HepG2 (cell line): Measurements from ENCODE around the gene GLYATL3. TPM values are rescaled to one million over a fixed set of nuclear protein-coding genes. Genes with fewer than 3 reads are reported as not detected.

Experiments used
- ATAC-seq: fragments of 200-7000 bp; cut with Tn5 transposase; 3 replicates; pipeline ENCODE4 v1.9.1; 2020; ENCODE audit warnings: mild to moderate bottlenecking, moderate library complexity
- BruUV-seq: library from RNA; stranded (reverse); fragments of 400-500 nt; replicated peaks from 2 replicates; lab custom pipeline; 2021; lab: Mats Ljungman, UMichigan
- CTCF ChIA-PET: fragments of 300-600 bp; formaldehyde crosslinking; extraction: SDS; loops from one replicate; lab custom pipeline; 2021; ENCODE audit warnings: low total read pairs, inconsistent platforms, low intra/inter-chr PET ratio; lab: Yijun Ruan, JAX
- POLR2A ChIA-PET: fragments of 350-600 bp; sonication (Branson Sonifier 250); formaldehyde crosslinking; loops from one replicate; lab custom pipeline; 2020; ENCODE audit warnings: antibody characterized with exemption, inconsistent platforms; lab: Yijun Ruan, JAX
- DNase-seq: peaks from one replicate; pipeline ENCODE4 v3.0.0-alpha.2; 2015; ENCODE audit warnings: low spot score
- FAIRE-seq: peaks from 3 replicates; lab custom pipeline; 2011; peaks lifted over from hg19 to GRCh38; lab: Jason Lieb, UNC
- H2AFZ ChIP-seq: one replicate; pipeline ENCODE4 v1.6.1; 2011; ENCODE audit warnings: low read length, inconsistent platforms
- H3K27ac ChIP-seq: fragments of 300-600 bp; 3 replicates; pipeline ENCODE4 v1.8.0; 2011; ENCODE audit warnings: mixed run types, mild to moderate bottlenecking, mixed read lengths, low read length, inconsistent platforms; ENCODE audit not compliant: insufficient read depth; ENCODE audit errors: extremely low read length
- H3K27me3 ChIP-seq, 2 experiments: fragments of 200-600 bp in 1 of 2; 2 replicates in 1 of 2; 3 replicates in 1 of 2; pipeline versions ENCODE4 v1.6.0 to v1.8.0; 2011; ENCODE audit warnings: low read length in 2 of 2, mild to moderate bottlenecking in 2 of 2, moderate library complexity in 2 of 2, inconsistent platforms in 1 of 2; ENCODE audit not compliant: insufficient read depth in 2 of 2, control insufficient read depth in 1 of 2
- H3K36me3 ChIP-seq, 2 experiments: fragments of 200-600 bp in 1 of 2; replicated peaks in 1 of 2; 2 replicates in 1 of 2; 3 replicates in 1 of 2; pipeline versions ENCODE4 v1.5.1 to v1.8.0; 2011; ENCODE audit warnings: low read length in 2 of 2, inconsistent platforms in 1 of 2; ENCODE audit not compliant: insufficient read depth in 2 of 2, control insufficient read depth in 1 of 2
- H3K4me1 ChIP-seq: 2 replicates; pipeline ENCODE4 v1.5.1; 2012; ENCODE audit warnings: low read length, inconsistent platforms; ENCODE audit not compliant: insufficient read depth
- H3K4me2 ChIP-seq: 2 replicates; pipeline ENCODE4 v1.6.0; 2011; ENCODE audit warnings: low read depth, low read length, inconsistent platforms
- H3K4me3 ChIP-seq, 3 experiments: fragments of 200-600 bp in 1 of 3; sonication (generic), shearing (Covaris generic) in 1 of 3; replicated peaks in 1 of 3; 2 replicates each; pipeline ENCODE4 v1.5.1; 2011 to 2016; ENCODE audit warnings: low read length in 3 of 3, inconsistent platforms in 2 of 3, low read depth in 2 of 3, mild to moderate bottlenecking in 2 of 3, control low read depth in 1 of 3, mixed read lengths in 1 of 3; ENCODE audit not compliant: insufficient read depth in 1 of 3
- H3K79me2 ChIP-seq: one replicate; pipeline ENCODE4 v1.6.1; 2011; ENCODE audit warnings: low read length, inconsistent platforms; ENCODE audit not compliant: insufficient read depth
- H3K9ac ChIP-seq: 2 replicates; pipeline ENCODE4 v1.6.0; 2011; ENCODE audit warnings: mild to moderate bottlenecking, low read depth, low read length, inconsistent platforms; ENCODE audit not compliant: insufficient read depth
- H3K9me3 ChIP-seq: 2 replicates; pipeline ENCODE4 v1.5.1; 2012; ENCODE audit warnings: mild to moderate bottlenecking, low read length
- H4K20me1 ChIP-seq: 2 replicates; pipeline ENCODE4 v1.6.0; 2011; ENCODE audit warnings: inconsistent platforms, mild to moderate bottlenecking, low read length, moderate library complexity; ENCODE audit not compliant: insufficient read depth
- ARID2 ChIP-seq: sonication (generic); formaldehyde crosslinking; IDR thresholded peaks from 2 replicates; pipeline ENCODE4 v1.8.1; 2022; ENCODE audit warnings: mild to moderate bottlenecking, missing genetic modification reagents, borderline replicate concordance
- JUN ChIP-seq: sonication (generic); formaldehyde crosslinking; IDR thresholded peaks from 2 replicates; pipeline ENCODE4 v1.4.0; 2020; ENCODE audit warnings: mild to moderate bottlenecking, missing genetic modification reagents
- RXRB ChIP-seq: IDR thresholded peaks from 2 replicates; pipeline ENCODE4 v1.6.1; 2016; ENCODE audit warnings: borderline replicate concordance, missing genetic modification reagents, missing compliant biosample characterization
- SP140L ChIP-seq: sonication (generic); formaldehyde crosslinking; IDR thresholded peaks from 2 replicates; pipeline ENCODE4 v1.4.0; 2020; ENCODE audit warnings: missing genetic modification reagents, borderline replicate concordance
- SP2 ChIP-seq: sonication (generic); formaldehyde crosslinking; IDR thresholded peaks from 2 replicates; pipeline ENCODE4 v1.5.1; 2020; ENCODE audit warnings: mild to moderate bottlenecking, missing genetic modification reagents
- YEATS2 ChIP-seq: sonication (generic); formaldehyde crosslinking; IDR thresholded peaks from 2 replicates; pipeline ENCODE4 v1.4.0; 2020; ENCODE audit warnings: missing genetic modification reagents, borderline replicate concordance
- ZKSCAN8 ChIP-seq: IDR thresholded peaks from 2 replicates; pipeline ENCODE4 v1.6.1; 2016; ENCODE audit warnings: borderline replicate concordance, missing genetic modification reagents, missing compliant biosample characterization
- ZNF180 ChIP-seq: sonication (generic); formaldehyde crosslinking; IDR thresholded peaks from 2 replicates; pipeline ENCODE4 v1.4.0; 2020; ENCODE audit warnings: low read depth, missing genetic modification reagents, borderline replicate concordance
- ZNF224 ChIP-seq: sonication (generic); formaldehyde crosslinking; IDR thresholded peaks from 2 replicates; pipeline ENCODE4 v1.5.0; 2020; ENCODE audit warnings: mild to moderate bottlenecking, missing genetic modification reagents
- ZNF761 ChIP-seq: sonication (generic); formaldehyde crosslinking; conservative IDR thresholded peaks from 2 replicates; pipeline ENCODE4 v1.4.0; 2020; ENCODE audit warnings: mild to moderate bottlenecking, missing genetic modification reagents
- WGBS: methylation state at CpG from one replicate; pipeline ENCODE4 v1.1.6; 2017; ENCODE audit warnings: low lambda C conversion rate; 5-methylcytosine and 5-hydroxymethylcytosine counted together
- in situ Hi-C: cut with HindIII; loops from 2 replicates; pipeline ENCODE4 v1.10.0; 2017; ENCODE audit warnings: low pct_unique_long_range_greater_than_20kb; ENCODE audit not compliant: extremely low pct_ligation_motif_present
- intact Hi-C: fragments of 100-400 bp; cut with micrococcal nuclease; formaldehyde crosslinking; loops from one replicate; pipeline ENCODE4 v1.10.0; 2022; ENCODE audit not compliant: unreplicated experiment
- polyA plus RNA-seq, 8 experiments: library from polyadenylated mRNA; depleted of rRNA in 3 of 8; stranded (reverse) in 7 of 8; unstranded in 1 of 8; fragments of >200 nt; fragmentation: Illumina TruSeq in 4 of 8; extraction: Trizol in 4 of 8; gene quantifications; 2 replicates each; pipeline versions ENCODE4 v1.2.1 to v1.2.3, GENCODE V29; 2011 to 2016; ENCODE audit warnings: low read depth in 4 of 8, missing spikeins in 1 of 8, mixed read lengths in 1 of 8; ENCODE audit not compliant: insufficient read depth in 1 of 8
- total RNA-seq, 5 experiments: library from RNA; depleted of rRNA; stranded (reverse); fragments of >200 nt; fragmentation: Illumina TruSeq; extraction: Trizol; gene quantifications; 2 replicates each; pipeline ENCODE4 v1.2.3, GENCODE V29; 2016; ENCODE audit warnings: low read depth in 1 of 5
- TF ChIP-seq, protein P1 (sequence below): sonication (generic); formaldehyde crosslinking; IDR thresholded peaks from 2 replicates; pipeline ENCODE4 v1.8.1; 2022; ENCODE audit warnings: low read depth, mild to moderate bottlenecking, missing genetic modification reagents
- TF ChIP-seq, protein P2 (sequence below): sonication (generic); formaldehyde crosslinking; IDR thresholded peaks from 2 replicates; pipeline ENCODE4 v1.4.0; 2020; ENCODE audit warnings: mild to moderate bottlenecking, missing genetic modification reagents
- TF ChIP-seq, protein P3 (sequence below): sonication (generic); formaldehyde crosslinking; IDR thresholded peaks from 2 replicates; pipeline ENCODE4 v1.8.0; 2023; ENCODE audit warnings: mild to moderate bottlenecking, missing genetic modification reagents
- TF ChIP-seq, protein P4 (sequence below): IDR thresholded peaks from 2 replicates; pipeline ENCODE4 v1.6.1; 2018; ENCODE audit warnings: missing genetic modification reagents, mild to moderate bottlenecking, missing compliant biosample characterization

Gene GLYATL3
- total and polyA plus RNA-seq, 2 of the 13 experiments (the other 11 are each of a cell fraction or from before 2014, with no cell fraction given), result 0.05 TPM; not detected in 1

DNA sequence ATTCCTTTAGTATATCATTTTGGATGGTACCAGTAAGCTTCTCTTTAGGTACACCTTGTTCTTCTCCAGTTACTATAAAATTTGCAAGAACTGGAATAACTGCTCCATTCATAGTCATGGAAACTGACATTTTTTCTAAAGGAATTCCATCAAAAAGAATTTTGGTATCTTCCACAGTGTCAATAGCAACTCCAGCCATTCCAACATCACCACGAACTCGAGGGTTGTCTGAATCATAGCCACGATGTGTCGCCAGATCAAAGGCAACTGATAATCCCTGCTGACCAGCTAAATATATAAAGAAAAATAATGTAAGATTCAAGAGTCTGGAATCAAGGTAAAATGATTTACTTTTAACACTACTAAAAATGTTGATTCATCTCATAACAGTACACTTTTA lies 42.0 kb upstream of the GLYATL3 start (continued):
- TF ChIP-seq SP140L (CRISPR knock-in tag), result no peak
- TF ChIP-seq ZNF180 (CRISPR knock-in tag), result no peak
- TF ChIP-seq, protein P1, sequence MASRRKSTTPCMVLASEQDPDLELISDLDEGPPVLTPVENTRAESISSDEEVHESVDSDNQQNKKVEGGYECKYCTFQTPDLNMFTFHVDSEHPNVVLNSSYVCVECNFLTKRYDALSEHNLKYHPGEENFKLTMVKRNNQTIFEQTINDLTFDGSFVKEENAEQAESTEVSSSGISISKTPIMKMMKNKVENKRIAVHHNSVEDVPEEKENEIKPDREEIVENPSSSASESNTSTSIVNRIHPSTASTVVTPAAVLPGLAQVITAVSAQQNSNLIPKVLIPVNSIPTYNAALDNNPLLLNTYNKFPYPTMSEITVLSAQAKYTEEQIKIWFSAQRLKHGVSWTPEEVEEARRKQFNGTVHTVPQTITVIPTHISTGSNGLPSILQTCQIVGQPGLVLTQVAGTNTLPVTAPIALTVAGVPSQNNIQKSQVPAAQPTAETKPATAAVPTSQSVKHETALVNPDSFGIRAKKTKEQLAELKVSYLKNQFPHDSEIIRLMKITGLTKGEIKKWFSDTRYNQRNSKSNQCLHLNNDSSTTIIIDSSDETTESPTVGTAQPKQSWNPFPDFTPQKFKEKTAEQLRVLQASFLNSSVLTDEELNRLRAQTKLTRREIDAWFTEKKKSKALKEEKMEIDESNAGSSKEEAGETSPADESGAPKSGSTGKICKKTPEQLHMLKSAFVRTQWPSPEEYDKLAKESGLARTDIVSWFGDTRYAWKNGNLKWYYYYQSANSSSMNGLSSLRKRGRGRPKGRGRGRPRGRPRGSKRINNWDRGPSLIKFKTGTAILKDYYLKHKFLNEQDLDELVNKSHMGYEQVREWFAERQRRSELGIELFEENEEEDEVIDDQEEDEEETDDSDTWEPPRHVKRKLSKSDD (CRISPR knock-in tag), result no peak
- no peak for TF ChIP-seq YEATS2 (CRISPR knock-in tag)
- no peak for TF ChIP-seq ZNF761 (CRISPR knock-in tag)

DNA sequence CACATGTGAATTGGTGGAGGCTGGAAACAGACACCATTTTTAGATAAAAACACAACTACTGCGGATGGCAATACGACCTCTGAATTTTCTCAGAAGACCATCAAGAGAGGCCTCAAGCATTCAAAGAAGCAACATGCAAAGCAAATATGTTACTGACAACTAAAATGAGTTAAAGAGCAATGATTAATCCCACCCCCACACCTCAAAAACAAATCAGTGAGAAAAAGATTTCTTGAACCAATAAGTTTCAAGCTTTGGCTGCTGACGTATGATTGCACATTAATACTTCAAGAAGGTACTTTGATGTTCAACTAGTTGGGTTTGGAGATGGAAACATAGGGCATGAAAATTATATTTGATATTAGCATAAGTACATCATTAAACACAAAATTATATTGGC lies 37.7 kb upstream of the GLYATL3 start:
- WGBS, result 46% methylated on average over 3 of the region's 3 CpGs
- Histone ChIP-seq H3K27me3 (no peaks in the 10 kb centered on the region; a peak in 1 of 5 replicates), H2AFZ (peak overlapping the region; percentile 88), H4K20me1 (no peaks in the 10 kb centered on the region), H3K4me1 (peaks cover 36% of the 10 kb centered on the region), H3K79me2 (peaks cover 56% of the 10 kb centered on the region), H3K4me2 (peak overlapping the region; percentile 78), H3K4me3 (peak overlapping the region; percentile 83 to 96 (median 91)), H3K36me3 (peaks cover 0 to 14% of the 10 kb centered on the region in 2 experiments; a peak in 2 of 5 replicates), H3K9me3 (no peaks in the 10 kb centered on the region)
- FAIRE-seq (no peak), DNase-seq (no peak), ATAC-seq (no peak)
- BruUV-seq, result no TSS peak
- CTCF ChIA-PET, result no interaction called here
- TF ChIP-seq, protein P2, sequence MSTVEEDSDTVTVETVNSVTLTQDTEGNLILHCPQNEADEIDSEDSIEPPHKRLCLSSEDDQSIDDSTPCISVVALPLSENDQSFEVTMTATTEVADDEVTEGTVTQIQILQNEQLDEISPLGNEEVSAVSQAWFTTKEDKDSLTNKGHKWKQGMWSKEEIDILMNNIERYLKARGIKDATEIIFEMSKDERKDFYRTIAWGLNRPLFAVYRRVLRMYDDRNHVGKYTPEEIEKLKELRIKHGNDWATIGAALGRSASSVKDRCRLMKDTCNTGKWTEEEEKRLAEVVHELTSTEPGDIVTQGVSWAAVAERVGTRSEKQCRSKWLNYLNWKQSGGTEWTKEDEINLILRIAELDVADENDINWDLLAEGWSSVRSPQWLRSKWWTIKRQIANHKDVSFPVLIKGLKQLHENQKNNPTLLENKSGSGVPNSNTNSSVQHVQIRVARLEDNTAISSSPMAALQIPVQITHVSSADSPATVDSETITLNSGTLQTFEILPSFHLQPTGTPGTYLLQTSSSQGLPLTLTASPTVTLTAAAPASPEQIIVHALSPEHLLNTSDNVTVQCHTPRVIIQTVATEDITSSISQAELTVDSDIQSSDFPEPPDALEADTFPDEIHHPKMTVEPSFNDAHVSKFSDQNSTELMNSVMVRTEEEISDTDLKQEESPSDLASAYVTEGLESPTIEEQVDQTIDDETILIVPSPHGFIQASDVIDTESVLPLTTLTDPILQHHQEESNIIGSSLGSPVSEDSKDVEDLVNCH, result no peak
- no peak for TF ChIP-seq ZNF224 (CRISPR knock-in tag)
- no peak for TF ChIP-seq SP2 (CRISPR knock-in tag)
- TF ChIP-seq ARID2 (CRISPR knock-in tag), result no peak
- TF ChIP-seq, protein P3, sequence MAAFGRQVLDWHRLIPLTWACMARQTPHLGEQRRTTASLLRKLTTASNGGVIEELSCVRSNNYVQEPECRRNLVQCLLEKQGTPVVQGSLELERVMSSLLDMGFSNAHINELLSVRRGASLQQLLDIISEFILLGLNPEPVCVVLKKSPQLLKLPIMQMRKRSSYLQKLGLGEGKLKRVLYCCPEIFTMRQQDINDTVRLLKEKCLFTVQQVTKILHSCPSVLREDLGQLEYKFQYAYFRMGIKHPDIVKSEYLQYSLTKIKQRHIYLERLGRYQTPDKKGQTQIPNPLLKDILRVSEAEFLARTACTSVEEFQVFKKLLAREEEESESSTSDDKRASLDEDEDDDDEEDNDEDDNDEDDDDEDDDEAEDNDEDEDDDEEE (CRISPR knock-in tag), result no peak
- TF ChIP-seq, protein P4, sequence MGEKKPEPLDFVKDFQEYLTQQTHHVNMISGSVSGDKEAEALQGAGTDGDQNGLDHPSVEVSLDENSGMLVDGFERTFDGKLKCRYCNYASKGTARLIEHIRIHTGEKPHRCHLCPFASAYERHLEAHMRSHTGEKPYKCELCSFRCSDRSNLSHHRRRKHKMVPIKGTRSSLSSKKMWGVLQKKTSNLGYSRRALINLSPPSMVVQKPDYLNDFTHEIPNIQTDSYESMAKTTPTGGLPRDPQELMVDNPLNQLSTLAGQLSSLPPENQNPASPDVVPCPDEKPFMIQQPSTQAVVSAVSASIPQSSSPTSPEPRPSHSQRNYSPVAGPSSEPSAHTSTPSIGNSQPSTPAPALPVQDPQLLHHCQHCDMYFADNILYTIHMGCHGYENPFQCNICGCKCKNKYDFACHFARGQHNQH (CRISPR knock-in tag), result no peak
- TF ChIP-seq JUN, result no peak
- TF ChIP-seq RXRB (CRISPR knock-in tag), result no peak
- TF ChIP-seq ZKSCAN8 (CRISPR knock-in tag), result no peak
- TF ChIP-seq, all 625 proteins: peak for 0
- POLR2A ChIA-PET, result no interaction called here
- Histone ChIP-seq H3K9ac (peak overlapping the region; percentile 90), H3K27ac (peak overlapping the region; percentile 85)
- intact Hi-C loops (loop anchor here (2.0 kb wide), 3 partner anchors 71 to 387 kb away; no protein-coding TSS in a partner anchor), in situ Hi-C loops (no loop called here)
